Choroid plexus epithelial cell (primary cell): Measurements from ENCODE around the gene ARHGDIA.

Experiments
- DNase-seq: peaks from one replicate; pipeline ENCODE4 v3.0.0-alpha.2; 2010; ENCODE audit warnings: low read depth
- H3K4me3 ChIP-seq: 2 replicates; pipeline ENCODE4 v1.5.1; 2011; ENCODE audit warnings: low read depth, mild to moderate bottlenecking, control low read depth, low read length, moderate library complexity
- TF ChIP-seq, protein P1 (sequence below): conservative IDR thresholded peaks from 2 replicates; pipeline ENCODE4 v1.5.1; 2011; ENCODE audit warnings: low read depth, mild to moderate bottlenecking, control low read depth, inconsistent platforms, low read length, moderate library complexity

ARHGDIA gene

DNA sequence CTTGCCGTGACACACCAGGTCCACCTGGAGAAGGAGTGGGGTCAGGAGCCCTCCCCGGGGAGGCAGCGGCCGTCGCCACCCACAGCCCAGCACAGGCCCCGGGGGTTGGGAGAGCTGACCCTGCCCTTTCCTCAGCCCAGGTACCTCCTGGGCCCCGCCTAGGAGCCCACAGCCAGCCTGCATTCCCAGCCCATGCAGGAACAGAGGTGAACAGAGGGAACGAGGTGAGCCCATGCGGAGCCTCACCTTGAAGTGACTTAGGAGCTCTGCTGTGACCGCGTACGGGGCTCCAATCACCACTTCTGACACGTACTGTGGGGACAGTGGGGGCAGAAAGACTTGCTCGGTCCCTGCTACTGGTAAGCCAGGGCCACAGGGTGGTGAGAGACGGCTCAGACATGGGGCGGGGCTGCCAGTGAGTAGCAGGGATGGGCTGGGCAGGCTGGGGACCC, 34.3 kb upstream of the ARHGDIA start:
- no peak overlapping the region for H3K4me3 ChIP-seq
- TF ChIP-seq, protein P1, sequence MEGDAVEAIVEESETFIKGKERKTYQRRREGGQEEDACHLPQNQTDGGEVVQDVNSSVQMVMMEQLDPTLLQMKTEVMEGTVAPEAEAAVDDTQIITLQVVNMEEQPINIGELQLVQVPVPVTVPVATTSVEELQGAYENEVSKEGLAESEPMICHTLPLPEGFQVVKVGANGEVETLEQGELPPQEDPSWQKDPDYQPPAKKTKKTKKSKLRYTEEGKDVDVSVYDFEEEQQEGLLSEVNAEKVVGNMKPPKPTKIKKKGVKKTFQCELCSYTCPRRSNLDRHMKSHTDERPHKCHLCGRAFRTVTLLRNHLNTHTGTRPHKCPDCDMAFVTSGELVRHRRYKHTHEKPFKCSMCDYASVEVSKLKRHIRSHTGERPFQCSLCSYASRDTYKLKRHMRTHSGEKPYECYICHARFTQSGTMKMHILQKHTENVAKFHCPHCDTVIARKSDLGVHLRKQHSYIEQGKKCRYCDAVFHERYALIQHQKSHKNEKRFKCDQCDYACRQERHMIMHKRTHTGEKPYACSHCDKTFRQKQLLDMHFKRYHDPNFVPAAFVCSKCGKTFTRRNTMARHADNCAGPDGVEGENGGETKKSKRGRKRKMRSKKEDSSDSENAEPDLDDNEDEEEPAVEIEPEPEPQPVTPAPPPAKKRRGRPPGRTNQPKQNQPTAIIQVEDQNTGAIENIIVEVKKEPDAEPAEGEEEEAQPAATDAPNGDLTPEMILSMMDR, result no peak

DNA sequence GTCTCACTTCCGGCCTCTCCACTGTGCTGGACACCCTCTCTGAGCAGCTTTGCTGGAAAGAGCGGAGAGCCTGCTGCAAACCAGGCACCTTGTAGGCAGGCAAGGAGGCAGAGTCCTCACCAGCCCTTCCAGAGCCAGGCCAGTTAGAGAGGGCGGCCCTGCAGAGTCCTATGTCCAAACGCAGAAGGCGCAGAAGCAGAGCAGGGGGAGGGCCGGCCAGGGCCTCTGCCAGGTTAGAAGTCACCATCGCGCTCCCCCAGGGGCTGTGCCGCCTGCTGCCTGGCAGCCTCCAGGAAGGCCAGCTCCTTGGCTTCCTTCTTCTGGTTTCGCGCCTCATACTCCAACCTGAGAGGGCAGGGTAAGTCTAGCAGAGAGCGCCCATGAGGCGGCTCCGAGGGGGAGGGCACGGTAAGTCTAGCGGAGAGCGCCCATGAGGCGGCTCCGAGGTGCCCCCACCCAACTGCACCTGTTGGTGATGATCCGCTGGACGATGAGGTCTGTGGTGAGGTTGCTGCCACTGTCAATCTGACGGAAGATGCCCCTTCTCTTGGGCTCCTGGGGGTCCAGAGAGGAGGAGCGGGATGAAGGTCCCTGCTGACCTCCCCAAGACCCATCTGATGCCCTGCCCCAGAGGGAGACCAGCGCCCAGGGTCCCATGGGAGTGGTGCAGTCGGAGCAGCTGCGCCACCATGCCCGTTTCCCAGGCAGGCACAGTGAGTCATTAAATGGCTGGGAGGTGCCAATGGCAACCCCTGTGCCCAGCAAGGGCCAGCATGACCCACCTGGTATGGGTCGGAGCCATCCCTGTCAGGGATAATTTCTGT, 33.7 kb upstream of the ARHGDIA start:
- TF ChIP-seq, protein P1, result no peak
- no peak for DNase-seq
- no peak overlapping the region for H3K4me3 ChIP-seq

More for the DNA sequence above, 34.3 kb upstream of the ARHGDIA start:
- DNase-seq, result no peak

GRCh38 chr17:81903896-81904599, 32.9 kb upstream of the ARHGDIA start:
- no peak for DNase-seq
- TF ChIP-seq, protein P1, result no peak
- H3K4me3 ChIP-seq, result no peak overlapping the region

- DNase-seq, result no peak
- TF ChIP-seq, protein P1, result no peak
- no peak overlapping the region for H3K4me3 ChIP-seq
Observed at GRCh38 chr17:81903415-81903831, 32.3 kb upstream of the ARHGDIA start.

DNA sequence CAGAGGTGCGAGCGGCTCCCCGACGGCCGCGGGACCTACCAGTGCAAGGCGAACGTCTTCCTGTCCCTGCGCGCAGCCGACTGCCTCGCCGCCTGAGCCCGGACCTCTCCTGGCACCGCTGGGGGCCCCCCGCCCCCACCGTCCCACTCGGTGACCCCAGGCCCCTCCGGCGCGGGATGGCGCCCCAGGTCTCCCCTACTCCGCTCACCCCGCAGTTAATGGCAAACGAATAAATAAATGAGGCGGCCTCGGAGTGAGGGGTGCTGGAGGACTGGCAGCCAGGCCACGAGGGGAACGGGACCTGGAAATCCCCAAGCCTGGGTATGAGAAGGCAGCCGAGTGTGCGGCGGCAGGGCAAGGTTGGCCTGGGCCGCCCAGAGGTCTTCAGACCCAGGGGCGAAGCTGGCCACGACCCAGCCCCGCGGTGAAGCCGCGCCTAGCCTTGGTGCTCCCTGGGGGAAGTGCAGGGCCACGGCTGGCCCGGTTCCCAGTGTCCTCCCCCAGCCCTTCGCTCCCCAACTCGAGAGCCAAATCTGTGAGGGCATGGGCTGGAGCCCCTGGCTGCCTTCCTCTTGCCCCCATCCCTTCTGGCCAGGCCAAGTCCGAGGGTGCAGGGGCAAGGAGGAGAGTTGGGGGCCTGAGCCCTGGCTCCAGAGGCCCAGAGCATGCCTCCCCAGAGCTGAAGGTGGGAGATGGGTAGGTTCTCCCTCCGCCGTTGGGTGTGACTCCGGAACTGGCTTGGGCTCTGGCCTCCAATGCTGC, 31.7 kb upstream of the ARHGDIA start:
- TF ChIP-seq, protein P1, result no peak
- no peak for DNase-seq
- peak overlapping the region; percentile 22 for H3K4me3 ChIP-seq

- DNase-seq, result no peak
- H3K4me3 ChIP-seq, result peak within 1 kb of the TSS; percentile 22
- TF ChIP-seq, protein P1, result no peak
Observed at GRCh38 chr17:81902023-81902652, 31.0 kb upstream of the ARHGDIA start, which contains the start of gene NPB. Gene NPB, plus strand, starts transcription at chr17:81902238. Its CDS starts 40 bp downstream, at chr17:81902278.
